Endothelial cell of umbilical vein (primary cell): ENCODE measurements around the gene IRX1. TPM values are rescaled to one million over a fixed set of nuclear protein-coding genes. Genes with fewer than 3 reads are reported as not detected.
A peak's percentile ranks its signal among the peaks of the same experiment; 100 is the strongest.

Experiments used
- BruUV-seq: library from RNA; stranded (reverse); fragments of 400-500 nt; replicated peaks from 2 replicates; lab custom pipeline; 2021; lab: Mats Ljungman, UMichigan
- CTCF ChIA-PET: fragments of 300-600, 350-600 bp; sonication (Branson Sonifier 250); formaldehyde crosslinking; loops from one replicate; lab custom pipeline; 2021; ENCODE audit warnings: antibody characterized with exemption, inconsistent platforms; lab: Charles Lee
- POLR2A ChIA-PET: fragments of 300-600, 350-600 bp; sonication (Branson Sonifier 250); formaldehyde crosslinking; loops from one replicate; lab custom pipeline; 2021; ENCODE audit warnings: antibody characterized with exemption, inconsistent platforms; lab: Charles Lee
- DNase-seq: peaks from one replicate; pipeline ENCODE4 v3.0.0-alpha.2; 2011; ENCODE audit warnings: low read depth, low spot score
- FAIRE-seq: peaks from 2 replicates; lab custom pipeline; 2011; peaks lifted over from hg19 to GRCh38; lab: Jason Lieb, UNC
- H2AFZ ChIP-seq: 2 replicates; pipeline ENCODE4 v1.6.0; 2012; ENCODE audit warnings: low read depth, low read length, control low read depth, inconsistent platforms
- H3K27ac ChIP-seq: 2 replicates; pipeline ENCODE4 v1.5.1; 2011; ENCODE audit warnings: low read depth, mild to moderate bottlenecking, control low read depth, low read length, moderate library complexity; ENCODE audit not compliant: insufficient read depth
- H3K27me3 ChIP-seq, 2 experiments: 2 replicates each; pipeline versions ENCODE4 v1.6.0 to v1.6.1; 2011; ENCODE audit warnings: low read length in 2 of 2, mixed read lengths in 1 of 2; ENCODE audit not compliant: control insufficient read depth in 2 of 2, insufficient read depth in 2 of 2
- H3K36me3 ChIP-seq, 2 experiments: 2 replicates in 1 of 2; 3 replicates in 1 of 2; pipeline ENCODE4 v1.5.1; 2011; ENCODE audit warnings: low read length in 2 of 2, mild to moderate bottlenecking in 1 of 2, moderate library complexity in 1 of 2; ENCODE audit not compliant: control insufficient read depth in 2 of 2, insufficient read depth in 2 of 2; ENCODE audit errors: extremely low read depth in 1 of 2
- H3K4me1 ChIP-seq: 3 replicates; pipeline ENCODE4 v1.5.1; 2011; ENCODE audit warnings: mild to moderate bottlenecking, low read length; ENCODE audit not compliant: control insufficient read depth, insufficient read depth; ENCODE audit errors: extremely low read depth
- H3K4me2 ChIP-seq: 2 replicates; pipeline ENCODE4 v1.6.1; 2011; ENCODE audit warnings: low read length, control low read depth, mixed read lengths; ENCODE audit not compliant: insufficient read depth
- H3K4me3 ChIP-seq, 3 experiments: fragments of 200-600 bp in 1 of 3; sonication (generic), shearing (Covaris generic) in 1 of 3; replicated peaks in 1 of 3; 2 replicates each; pipeline ENCODE4 v1.5.1; 2011 to 2016; ENCODE audit warnings: control low read depth in 3 of 3, low read length in 3 of 3, mild to moderate bottlenecking in 2 of 3, inconsistent platforms in 1 of 3, low read depth in 1 of 3, moderate library complexity in 1 of 3; ENCODE audit not compliant: insufficient read depth in 1 of 3
- H3K79me2 ChIP-seq: 2 replicates; pipeline ENCODE4 v1.6.0; 2012; ENCODE audit warnings: low read length, inconsistent platforms; ENCODE audit not compliant: control insufficient read depth, insufficient read depth
- H3K9ac ChIP-seq: replicated peaks from 2 replicates; pipeline ENCODE3; 2011; ENCODE audit warnings: low read length, control low read depth; ENCODE audit not compliant: insufficient read depth; ENCODE audit errors: extremely low read depth
- H3K9me1 ChIP-seq: replicated peaks from 3 replicates; pipeline ENCODE4 v1.6.0; 2011; ENCODE audit warnings: mild to moderate bottlenecking, low read length; ENCODE audit not compliant: control insufficient read depth, insufficient read depth; ENCODE audit errors: extremely low read depth
- H3K9me3 ChIP-seq: replicated peaks from 2 replicates; pipeline ENCODE4 v1.5.1; 2012; ENCODE audit warnings: low read length, inconsistent platforms; ENCODE audit not compliant: control insufficient read depth, insufficient read depth
- H4K20me1 ChIP-seq: replicated peaks from 2 replicates; pipeline ENCODE3; 2011; ENCODE audit warnings: mild to moderate bottlenecking, low read length; ENCODE audit not compliant: control insufficient read depth, insufficient read depth; ENCODE audit errors: extremely low read depth
- CTCF ChIP-seq, 2 donors: IDR thresholded peaks; 1 replicate in 1 of 2; 2 replicates in 1 of 2; pipeline ENCODE4 v1.5.1; 2011; ENCODE audit warnings: low read length in 2 of 2, mild to moderate bottlenecking in 2 of 2, moderate library complexity in 2 of 2, control low read depth in 1 of 2, inconsistent platforms in 1 of 2, low read depth in 1 of 2; ENCODE audit not compliant: insufficient read depth in 1 of 2; ENCODE audit errors: extremely low read depth in 1 of 2
- EZH2 ChIP-seq: IDR thresholded peaks from 2 replicates; pipeline ENCODE4 v1.6.1; 2012; ENCODE audit warnings: borderline replicate concordance, low read depth, mild to moderate bottlenecking, moderate library complexity, low read length, inconsistent platforms; ENCODE audit not compliant: severe bottlenecking
- JUN ChIP-seq: IDR thresholded peaks from 2 replicates; pipeline ENCODE4 v1.6.1; 2011; ENCODE audit warnings: borderline replicate concordance, low read depth; ENCODE audit not compliant: insufficient read length, insufficient read depth
- dilution Hi-C: fragments of 300-500 bp; cut with MboI; formaldehyde crosslinking; loops from one replicate; pipeline ENCODE4 v1.15.0; 2019; ENCODE audit warnings: low sequenced_read_pairs; ENCODE audit not compliant: extremely low pct_ligation_motif_present
- intact Hi-C: fragments of 100-400 bp; cut with micrococcal nuclease; formaldehyde crosslinking; loops from one replicate; pipeline ENCODE4 v1.10.0; 2022
- polyA plus RNA-seq, 4 experiments: library from polyadenylated mRNA; depleted of rRNA in 3 of 4; stranded (reverse) in 3 of 4; unstranded in 1 of 4; fragments of >200 nt; gene quantifications; 2 replicates each; pipeline versions ENCODE4 v1.2.1 to v1.2.3, GENCODE V29; 2011 to 2012; ENCODE audit warnings: missing spikeins in 1 of 4
- total RNA-seq: library from RNA; stranded (reverse); gene quantifications from 2 replicates; pipeline ENCODE4 v1.2.3, GENCODE V29; 2021

The IRX1 gene
- total and polyA plus RNA-seq, 2 donors (not counting 3 experiments of a cell fraction or from before 2014, with no cell fraction given) = not detected

DNA sequence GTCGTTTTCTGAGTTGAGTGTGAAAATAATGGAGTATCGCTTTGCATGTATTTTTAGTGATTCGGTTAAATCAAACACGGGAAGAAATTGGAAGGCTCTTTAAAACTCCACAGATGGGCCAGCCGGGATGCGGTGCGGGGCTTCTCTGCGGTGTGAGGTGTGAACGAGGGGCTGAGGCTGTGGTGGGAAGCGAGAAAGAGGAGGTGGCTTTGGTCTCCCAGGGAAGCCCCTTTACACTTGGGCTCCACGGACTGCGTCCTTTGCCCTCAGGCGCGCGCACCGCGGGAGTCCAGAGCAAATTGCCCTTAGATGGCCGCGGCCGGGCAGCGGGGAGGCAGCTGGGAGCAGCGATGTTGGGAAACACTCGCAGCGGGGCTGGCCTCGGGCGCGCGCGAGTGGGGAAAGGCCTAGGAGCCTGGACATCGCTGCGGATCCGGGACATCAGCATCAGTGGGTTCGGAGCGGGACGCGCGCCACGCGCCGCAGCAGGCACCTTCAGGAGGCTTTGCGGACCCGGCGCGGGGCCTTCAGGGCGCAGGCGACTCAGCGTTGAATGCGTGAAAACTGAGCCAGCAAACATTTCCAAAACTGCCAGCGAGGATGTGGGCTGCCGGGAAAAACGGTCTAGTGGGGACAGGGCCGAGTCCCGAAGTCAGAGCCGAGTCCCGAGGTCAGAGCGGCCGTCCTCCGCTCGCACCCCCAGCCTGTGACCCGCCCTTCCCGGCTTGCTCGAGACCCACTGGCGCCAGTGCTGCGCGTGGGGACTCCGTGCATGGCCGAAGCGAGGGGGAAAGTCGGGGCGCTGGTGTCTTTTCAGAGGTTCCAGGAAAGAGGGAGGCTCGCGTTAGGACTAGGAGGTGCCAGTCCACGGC, 6.5 kb downstream of the IRX1 start:
- H3K79me2 ChIP-seq = no peaks in the 10 kb centered on the region
- no peak overlapping the region for H2AFZ ChIP-seq
- H3K4me3 ChIP-seq = no peak overlapping the region
- no peak for TF ChIP-seq JUN
- TF ChIP-seq EZH2 = peak; percentile 74
- no peak overlapping the region for H3K4me2 ChIP-seq
- H4K20me1 ChIP-seq = no peaks in the 10 kb centered on the region
- DNase-seq (no peak), FAIRE-seq (no peak)
- peaks cover 54% of the 10 kb centered on the region in 2 experiments for H3K27me3 ChIP-seq
- ChIA-PET CTCF (interaction anchor here (1.0 kb wide), 1 partner anchor 1839 kb away, joined by 3 read pairs; no protein-coding TSS in a partner anchor), POLR2A (no interaction called here)
- H3K9me1 ChIP-seq = no peaks in the 10 kb centered on the region
- BruUV-seq = no TSS peak
- no peak overlapping the region for H3K9ac ChIP-seq
- H3K4me1 ChIP-seq = no peaks in the 10 kb centered on the region
- intact Hi-C loops = no loop called here
- H3K9me3 ChIP-seq = no peaks in the 10 kb centered on the region
- dilution Hi-C loops = no loop called here
- H3K36me3 ChIP-seq = no peaks in the 10 kb centered on the region
- H3K27ac ChIP-seq = no peak overlapping the region

DNA sequence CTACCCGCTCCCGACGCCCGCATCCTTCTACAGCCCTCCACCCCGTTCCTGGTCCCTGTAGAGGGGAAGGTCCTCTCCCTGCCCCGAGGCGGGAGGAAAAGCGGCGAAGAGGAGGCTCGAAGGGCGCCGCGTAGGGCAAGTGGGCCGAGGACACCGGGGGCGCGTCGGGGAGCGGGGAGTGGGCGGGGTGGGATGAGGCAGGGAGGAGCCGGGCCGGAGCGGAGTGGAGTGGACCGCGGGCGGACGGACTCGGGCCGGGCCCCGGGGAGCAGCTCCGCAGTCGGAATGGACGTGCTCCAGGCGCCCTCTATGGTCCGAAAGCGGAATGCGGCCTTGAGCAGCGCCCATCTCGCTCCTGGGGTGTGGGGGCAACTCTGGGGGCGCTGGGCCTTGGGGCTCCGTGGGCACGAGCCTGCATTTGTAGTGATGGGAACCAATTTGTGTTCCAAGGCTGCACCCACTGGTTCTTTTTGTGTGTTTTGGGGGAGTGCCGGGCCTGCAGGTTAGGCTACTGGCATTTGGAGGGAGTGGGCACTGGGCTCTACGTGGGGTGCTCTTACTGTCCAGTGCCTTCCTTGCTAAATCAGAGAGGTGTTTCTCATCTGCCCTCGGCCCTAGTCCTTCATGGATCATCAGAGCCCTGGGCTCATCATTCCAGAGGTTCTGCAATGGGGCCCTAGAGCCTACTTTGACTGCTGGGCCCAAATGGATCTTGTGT, 7.3 kb downstream of the IRX1 start:
- no TSS peak for BruUV-seq
- ChIA-PET POLR2A (no interaction called here), CTCF (interaction anchor here (1.0 kb wide), 1 partner anchor 1839 kb away, joined by 3 read pairs; no protein-coding TSS in a partner anchor)
- Histone ChIP-seq H3K4me2 (no peak overlapping the region), H3K79me2 (no peaks in the 10 kb centered on the region), H3K9me1 (no peaks in the 10 kb centered on the region), H3K9ac (no peak overlapping the region), H3K4me1 (no peaks in the 10 kb centered on the region), H2AFZ (no peak overlapping the region), H3K27ac (no peak overlapping the region), H3K9me3 (no peaks in the 10 kb centered on the region), H3K36me3 (no peaks in the 10 kb centered on the region), H3K4me3 (no peak overlapping the region), H3K27me3 (peaks cover 46% of the 10 kb centered on the region in 2 experiments), H4K20me1 (no peaks in the 10 kb centered on the region)
- intact Hi-C loops = no loop called here
- TF ChIP-seq CTCF (IDR thresholded peaks at IDR 0.05; ENCODE audit: extremely low read depth in 1 of 2, insufficient read depth in 1 of 2, low read depth in 1 of 2, low read length in 2 of 2) (peak; percentile 28 to 52), JUN (no peak)
- dilution Hi-C loops = no loop called here
- FAIRE-seq (no peak), DNase-seq (no peak)
